ENCODE data around the gene MAGI1.
A peak's percentile ranks its signal among the peaks of the same experiment; 100 is the strongest.

The MAGI1 gene

DNA sequence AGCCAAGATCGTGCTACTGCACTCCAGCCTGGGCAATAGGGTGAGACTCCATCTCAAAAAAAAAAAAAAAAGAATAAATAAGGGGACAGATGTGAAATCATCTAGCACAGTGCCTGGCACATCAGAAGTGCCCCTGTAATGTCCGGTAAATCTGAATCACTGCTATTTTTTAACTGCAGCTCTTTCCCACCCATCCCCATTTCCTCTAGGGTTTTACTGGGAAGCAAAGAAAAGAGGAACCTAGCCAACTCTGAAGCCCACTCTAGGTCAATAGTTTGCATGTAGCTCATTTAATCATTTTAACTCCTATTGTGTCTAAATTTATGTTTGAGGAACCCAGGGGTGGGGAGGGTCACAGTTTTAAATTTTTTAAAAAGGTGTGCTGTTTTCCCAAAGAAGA, 26.0 kb downstream of the MAGI1 start:
- DNase-seq (ENCODE audit: low spot score), result no peak

- no peak for DNase-seq (ENCODE audit: low spot score)
Measured at GRCh38 chr3:66010739-66011655, 27.7 kb downstream of the MAGI1 start.

DNA sequence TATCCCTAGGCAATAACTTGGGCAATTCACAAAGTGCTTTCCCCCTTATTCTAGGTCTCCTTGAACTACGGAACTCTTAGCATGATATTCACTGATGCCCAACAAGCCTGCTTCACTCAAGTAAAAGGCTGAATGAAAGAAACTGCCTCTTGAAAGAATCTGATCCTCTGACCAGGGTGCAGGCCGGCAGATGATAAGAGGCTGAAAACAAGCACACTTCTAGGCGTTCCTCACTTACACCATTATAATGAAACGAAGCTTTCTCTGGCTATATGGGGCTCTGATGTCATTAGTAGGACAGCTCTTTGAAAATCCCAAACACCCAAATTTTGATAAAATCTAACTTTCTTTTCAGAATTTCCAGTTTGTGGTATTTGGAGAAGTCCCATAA, 28.4 kb downstream of the MAGI1 start:
- DNase-seq (ENCODE audit: low spot score), result no peak

DNA sequence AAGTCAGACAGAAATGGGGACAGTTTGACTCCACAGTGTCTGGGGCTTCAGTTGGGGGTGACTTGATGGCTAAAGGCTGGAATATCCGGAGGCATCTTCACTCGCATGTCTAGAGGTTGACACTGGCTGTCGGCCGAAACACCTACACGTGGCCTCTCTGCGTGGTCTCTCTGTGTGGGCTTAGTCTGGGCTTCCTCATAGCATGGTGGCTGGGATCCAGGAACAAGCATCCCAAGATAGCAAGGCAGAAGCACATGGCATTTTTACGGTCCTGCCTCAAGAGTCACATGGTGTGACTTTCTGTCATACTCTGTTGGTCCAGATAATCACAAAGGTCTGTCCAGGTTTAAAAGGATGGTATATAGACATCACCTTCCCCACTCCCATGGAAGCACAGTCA, 34.5 kb downstream of the MAGI1 start:
- no peak for DNase-seq (ENCODE audit: low spot score)

DNA sequence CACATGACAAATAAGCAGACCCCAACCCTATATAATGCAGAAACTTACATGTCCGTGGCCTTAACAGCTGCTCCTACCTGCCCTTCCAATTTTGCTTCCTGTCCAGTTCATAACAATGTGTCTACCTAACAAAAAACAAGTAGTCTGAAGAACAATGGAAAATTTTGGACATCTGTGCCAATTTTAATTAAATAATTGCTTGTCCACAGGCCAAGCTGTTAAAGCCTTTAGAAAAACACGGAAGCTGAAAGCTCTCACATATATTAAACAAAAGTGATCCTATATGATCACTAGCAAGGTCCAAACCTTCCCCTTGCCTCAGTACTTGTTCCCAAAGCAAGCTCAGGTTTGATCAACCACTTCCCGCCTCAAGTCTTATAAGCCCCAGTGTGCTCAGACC, 37.1 kb downstream of the MAGI1 start:
- no peak for DNase-seq (ENCODE audit: low spot score)

DNA sequence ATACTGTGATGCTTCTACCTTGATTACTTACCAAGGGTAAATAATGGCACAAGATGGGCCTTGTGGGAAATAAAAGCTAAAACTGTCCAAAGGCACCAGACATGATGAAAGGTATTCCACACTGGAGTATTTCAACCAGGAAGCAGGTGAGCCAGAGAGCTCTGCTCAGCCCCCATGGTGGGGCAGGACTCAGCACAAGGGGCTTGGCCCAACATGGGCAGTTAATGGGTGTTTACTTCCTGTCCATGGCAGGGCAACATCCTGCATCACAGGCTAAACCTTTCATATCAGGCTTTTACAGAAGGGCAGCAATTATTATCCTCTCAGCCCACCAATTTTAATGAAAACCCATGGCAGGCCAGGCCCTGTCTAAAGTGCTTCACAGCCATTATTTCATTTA, 38.2 kb downstream of the MAGI1 start:
- DNase-seq (ENCODE audit: low spot score), result no peak

- no peak for DNase-seq (ENCODE audit: low spot score)
Measured at GRCh38 chr3:65999606-66000005, 39.1 kb downstream of the MAGI1 start.

- no peak for DNase-seq (ENCODE audit: low spot score)
Measured at GRCh38 chr3:65996589-65996988, 42.1 kb downstream of the MAGI1 start.

GRCh38 chr3:65995515-65995914, 43.2 kb downstream of the MAGI1 start:
- DNase-seq (ENCODE audit: low spot score), result no peak

DNA sequence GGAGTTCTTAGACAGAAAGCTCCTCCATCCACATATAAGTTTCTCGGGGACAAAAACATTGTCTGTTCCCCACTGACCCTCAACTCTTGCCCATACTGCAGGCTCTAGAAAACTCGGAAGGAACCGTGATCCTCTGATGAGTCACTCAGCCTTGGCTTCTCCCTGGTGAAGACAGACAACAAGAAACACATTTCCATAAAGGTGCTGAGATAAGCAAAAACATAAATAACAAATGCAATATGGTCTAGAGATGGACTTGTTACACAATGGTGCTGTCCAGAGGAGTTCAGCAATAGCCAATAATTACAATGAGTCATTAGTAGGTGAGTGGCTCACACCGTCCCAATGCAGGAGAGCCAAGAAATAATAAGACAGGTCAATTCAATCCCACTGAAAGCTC, 43.7 kb downstream of the MAGI1 start:
- DNase-seq (ENCODE audit: low spot score), result peak; percentile 73

GRCh38 chr3:65993134-65993900, 45.4 kb downstream of the MAGI1 start:
- no peak for DNase-seq (ENCODE audit: low spot score)

DNA sequence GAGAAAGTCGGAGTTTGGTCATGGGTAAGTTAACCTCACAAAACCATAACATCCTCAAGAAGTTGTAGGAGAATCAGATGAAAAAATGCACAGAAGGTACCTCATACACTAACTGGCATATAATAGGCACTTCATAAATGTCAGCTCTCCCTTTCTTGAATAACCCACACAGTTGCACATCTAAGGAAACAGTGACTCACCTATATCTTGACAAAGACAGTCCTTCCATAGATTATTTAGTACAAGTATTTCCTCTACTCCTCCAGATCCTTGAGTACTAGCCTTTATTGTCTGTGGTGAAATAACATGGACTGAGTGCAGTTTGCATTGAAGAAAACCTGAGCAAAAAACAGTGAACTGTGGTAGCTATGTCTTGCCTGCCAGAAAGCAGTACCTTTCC, 46.6 kb downstream of the MAGI1 start:
- DNase-seq (ENCODE audit: low spot score), result peak; percentile 65

- DNase-seq (ENCODE audit: low spot score), result no peak
Measured at GRCh38 chr3:65988411-65989180, 50.1 kb downstream of the MAGI1 start.

GRCh38 chr3:65986285-65986684, 52.4 kb downstream of the MAGI1 start:
- DNase-seq (ENCODE audit: low spot score), result no peak

GRCh38 chr3:65984975-65985374, 53.7 kb downstream of the MAGI1 start:
- no peak for DNase-seq (ENCODE audit: low spot score)

DNA sequence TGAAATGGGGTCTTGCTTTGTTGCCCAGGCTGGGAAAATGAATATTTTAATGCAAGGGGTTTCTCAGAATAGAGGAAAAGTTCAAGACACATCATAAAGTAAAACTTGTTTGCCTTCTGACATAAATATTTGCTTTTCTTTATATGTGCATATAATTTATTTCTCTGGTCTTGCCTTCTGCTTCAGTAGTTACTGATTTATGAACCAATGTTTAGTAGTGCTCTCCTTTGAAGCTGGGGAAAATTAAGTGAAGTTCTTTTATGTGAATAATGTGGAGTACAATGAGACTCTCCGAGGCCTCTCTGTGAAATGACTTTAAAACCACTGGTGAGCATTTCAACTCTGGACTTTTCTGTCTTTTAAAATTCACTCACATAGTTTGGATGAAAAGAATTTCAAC, 55.6 kb downstream of the MAGI1 start:
- no peak for DNase-seq (ENCODE audit: low spot score)

- no peak for DNase-seq (ENCODE audit: low spot score)
Measured at GRCh38 chr3:65979731-65980130, 59.0 kb downstream of the MAGI1 start.

DNA sequence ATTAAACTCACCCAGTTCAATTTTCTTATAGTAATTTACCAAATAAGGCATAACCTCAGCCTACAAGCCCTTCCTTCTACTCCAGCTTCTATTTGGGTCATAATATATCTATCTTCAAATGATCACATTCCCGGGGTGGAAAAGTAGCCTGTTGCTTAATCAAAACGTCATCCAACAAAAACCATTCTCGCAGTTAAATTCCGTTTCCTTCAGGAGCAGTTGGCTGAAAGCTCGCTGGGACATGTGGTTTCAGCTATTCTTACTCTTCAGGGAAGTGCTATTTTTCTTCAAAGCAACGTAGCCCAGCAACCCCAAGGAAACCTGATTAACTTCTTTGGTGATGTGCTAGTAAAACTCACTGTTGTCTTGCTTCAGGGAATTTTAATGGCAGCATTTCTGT, 59.6 kb downstream of the MAGI1 start:
- DNase-seq (ENCODE audit: low spot score), result no peak

DNA sequence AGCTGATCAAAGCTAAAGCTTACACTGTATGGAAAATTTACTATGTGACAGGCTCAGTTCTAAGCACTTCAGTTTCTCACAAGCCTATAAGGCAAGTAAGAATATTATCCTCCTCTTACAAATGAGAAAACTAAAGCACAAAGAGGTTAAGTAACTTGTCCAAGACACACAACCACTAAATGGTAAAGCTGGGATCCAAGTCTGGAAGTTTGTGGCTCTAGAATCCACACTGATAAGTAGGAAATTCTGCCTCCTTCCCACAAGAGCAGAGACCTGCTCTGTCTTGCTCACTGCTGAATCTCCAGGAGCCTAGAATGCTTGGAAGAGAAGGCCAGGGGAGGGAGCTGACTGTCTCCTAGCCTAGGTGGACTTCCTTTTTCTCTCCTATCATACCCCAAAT, 60.6 kb downstream of the MAGI1 start:
- no peak for DNase-seq (ENCODE audit: low spot score)

- DNase-seq (ENCODE audit: low spot score), result no peak
Measured at GRCh38 chr3:65975032-65975431, 63.7 kb downstream of the MAGI1 start.

DNA sequence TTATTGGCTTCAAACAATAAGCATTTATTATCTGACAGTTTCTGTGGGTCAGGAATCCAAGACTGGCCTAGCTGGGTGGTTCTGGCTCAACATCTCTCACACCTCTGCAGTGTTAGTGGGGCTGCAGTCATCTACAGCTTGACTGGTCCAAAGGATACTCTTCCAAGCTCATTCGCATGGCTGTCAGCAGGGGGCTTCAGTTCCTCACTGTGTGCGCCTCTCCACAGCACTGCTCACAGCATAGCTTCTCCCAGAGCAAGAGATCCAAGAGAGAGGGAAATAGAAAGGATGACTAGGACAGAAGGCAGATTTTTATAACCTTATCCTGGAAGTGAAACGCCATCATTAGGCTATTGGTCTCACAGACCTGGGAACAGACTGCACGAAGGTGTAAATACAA, 64.2 kb downstream of the MAGI1 start:
- no peak for DNase-seq (ENCODE audit: low spot score)

- DNase-seq (ENCODE audit: low spot score), result no peak
Measured at GRCh38 chr3:65972765-65973164, 66.0 kb downstream of the MAGI1 start.

Data from kidney capillary endothelial cell (primary cell).